Left cardiac atrium (tissue), 4 donors: ENCODE data around the gene ERC2. TPM values are rescaled to one million over a fixed set of nuclear protein-coding genes. Genes with fewer than 3 reads are reported as not detected.

Source experiments
- ATAC-seq, 2 donors: fragments of 200-7000 bp; cut with Tn5 transposase; one replicate each; pipeline ENCODE4 v1.9.1; 2020; ENCODE audit warnings: mild to moderate bottlenecking in 2 of 2, moderate library complexity in 2 of 2
- DNase-seq: peaks from one replicate; pipeline ENCODE4 v3.0.0-alpha.2; 2020
- intact Hi-C, 2 donors: fragments of 100-400 bp; cut with DNase I; formaldehyde crosslinking; loops; one replicate each; pipeline versions ENCODE4 v1.14.1 to v1.15.1; 2022 to 2023
- total RNA-seq, 2 donors: library from RNA; stranded (reverse); fragmentation: NEBNext Ultra II Directional; extraction: Animal tissue kit (Norgen Biotek cat#: 25700); gene quantifications; one replicate each; pipeline ENCODE4 v1.2.1, GENCODE V29; 2021
- donor health status: DM: no; HTN: yes; CAD: no.
- donor health status: DM: no; HTN: yes; CAD: no; lungs with severe emphysema.
- donor health status: DM: yes; HTN: yes; CAD: no.
- donor health status: Dilated cardiomyopathy.

Gene ERC2
- total RNA-seq, 2 donors from 2014 or later: 2.6 to 3.6 TPM

- intact Hi-C loops: no loop called here
- no peak for ATAC-seq
- DNase-seq: no peak
Observed at GRCh38 chr3:55597641-55598040, 870.6 kb downstream of the ERC2 start.

GRCh38 chr3:55596212-55596611 is 872.1 kb downstream of the ERC2 start:
- DNase-seq (no peak), ATAC-seq (no peak)
- intact Hi-C loops: no loop called here

GRCh38 chr3:55595420-55595819 is 872.8 kb downstream of the ERC2 start:
- no peak for DNase-seq
- intact Hi-C loops: no loop called here
- no peak for ATAC-seq

- DNase-seq (no peak), ATAC-seq (peak in 1 of 2 donors; percentile 43)
- intact Hi-C loops: no loop called here
Observed at GRCh38 chr3:55592572-55592971, 875.7 kb downstream of the ERC2 start.

GRCh38 chr3:55591888-55592287 is 876.4 kb downstream of the ERC2 start:
- peak in 1 of 2 donors; percentile 62 for ATAC-seq
- DNase-seq: no peak

GRCh38 chr3:55588146-55588765 is 880.0 kb downstream of the ERC2 start:
- DNase-seq (no peak), ATAC-seq (no peak)
- intact Hi-C loops: no loop called here

More at GRCh38 chr3:55591888-55592287, 876.4 kb downstream of the ERC2 start:
- intact Hi-C loops: no loop called here

- ATAC-seq (no peak), DNase-seq (no peak)
- intact Hi-C loops: no loop called here
Observed at GRCh38 chr3:55585856-55586255, 882.4 kb downstream of the ERC2 start.

- ATAC-seq (no peak), DNase-seq (no peak)
- intact Hi-C loops: no loop called here
Observed at GRCh38 chr3:55584716-55585368, 883.4 kb downstream of the ERC2 start.

GRCh38 chr3:55584030-55584429 is 884.2 kb downstream of the ERC2 start:
- DNase-seq (no peak), ATAC-seq (no peak)
- intact Hi-C loops: no loop called here

GRCh38 chr3:55583475-55583874 is 884.8 kb downstream of the ERC2 start:
- intact Hi-C loops: no loop called here
- no peak for DNase-seq
- no peak for ATAC-seq

GRCh38 chr3:55579496-55579895 is 888.8 kb downstream of the ERC2 start:
- no peak for ATAC-seq
- intact Hi-C loops: loop anchor here in 1 of 2 donors (10.0 kb wide), 2 partner anchors 95 to 125 kb away; partner anchors contain the start of gene WNT5A
- no peak for DNase-seq

- DNase-seq (no peak), ATAC-seq (no peak)
- intact Hi-C loops: loop anchor here in 1 of 2 donors (10.0 kb wide), 2 partner anchors 92 to 128 kb away; partner anchors contain the start of gene WNT5A
Observed at GRCh38 chr3:55576621-55577388, 891.5 kb downstream of the ERC2 start.

GRCh38 chr3:55574671-55575070 is 893.6 kb downstream of the ERC2 start:
- ATAC-seq: no peak
- intact Hi-C loops: loop anchor here in 1 of 2 donors (10.0 kb wide), 2 partner anchors 90 to 130 kb away; partner anchors contain the start of gene WNT5A
- DNase-seq: no peak

- intact Hi-C loops: loop anchor here in 1 of 2 donors (10.0 kb wide), 2 partner anchors 88 to 132 kb away; partner anchors contain the start of gene WNT5A
- DNase-seq (no peak), ATAC-seq (no peak)
Observed at GRCh38 chr3:55572816-55573215, 895.5 kb downstream of the ERC2 start.

- DNase-seq (peak; percentile 66), ATAC-seq (peak; percentile 90 to 92)
- intact Hi-C loops: loop anchor here in 1 of 2 donors (10.0 kb wide), 2 partner anchors 87 to 133 kb away; partner anchors contain the start of gene WNT5A
Observed at GRCh38 chr3:55571913-55572312, 896.4 kb downstream of the ERC2 start.

GRCh38 chr3:55571216-55571813 is 897.0 kb downstream of the ERC2 start:
- intact Hi-C loops: loop anchor here in 1 of 2 donors (10.0 kb wide), 2 partner anchors 87 to 133 kb away; partner anchors contain the start of gene WNT5A
- ATAC-seq: no peak

GRCh38 chr3:55570271-55570711 is 898.0 kb downstream of the ERC2 start:
- DNase-seq (no peak), ATAC-seq (no peak)
- intact Hi-C loops: loop anchor here in 1 of 2 donors (10.0 kb wide), 2 partner anchors 85 to 135 kb away; partner anchors contain the start of gene WNT5A

More at GRCh38 chr3:55571216-55571813, 897.0 kb downstream of the ERC2 start:
- DNase-seq: no peak

- DNase-seq (no peak), ATAC-seq (no peak)
- intact Hi-C loops: no loop called here
Observed at GRCh38 chr3:55569033-55569599, 899.2 kb downstream of the ERC2 start.

- DNase-seq (no peak), ATAC-seq (no peak)
- intact Hi-C loops: no loop called here
Observed at GRCh38 chr3:55567615-55568014, 900.7 kb downstream of the ERC2 start.
